Endodermal cell (in vitro differentiated cells): Measurements from ENCODE around the gene ANGPTL7. TPM values are rescaled to one million over a fixed set of nuclear protein-coding genes. Genes with fewer than 3 reads are reported as not detected.

Source experiments
- DNase-seq: peaks from one replicate; pipeline ENCODE4 v3.0.0-alpha.2; 2017
- H3K27ac ChIP-seq: 2 replicates; pipeline ENCODE4 v1.5.1; 2013; ENCODE audit warnings: mild to moderate bottlenecking, low read depth, low read length, moderate library complexity
- H3K27me3 ChIP-seq: 2 replicates; pipeline ENCODE4 v1.6.1; 2013; ENCODE audit warnings: mild to moderate bottlenecking, low read length, moderate library complexity; ENCODE audit not compliant: insufficient read depth, control insufficient read depth, poor library complexity, severe bottlenecking
- H3K36me3 ChIP-seq: 2 replicates; pipeline ENCODE4 v1.7.0; 2013; ENCODE audit warnings: mild to moderate bottlenecking, low read length, moderate library complexity; ENCODE audit not compliant: control insufficient read depth, insufficient read depth
- H3K4me1 ChIP-seq: one replicate; pipeline ENCODE4 v1.7.0; 2013; ENCODE audit warnings: low read length; ENCODE audit not compliant: control insufficient read depth, insufficient read depth
- H3K4me3 ChIP-seq: 2 replicates; pipeline ENCODE4 v1.5.1; 2013; ENCODE audit warnings: mild to moderate bottlenecking, low read length, moderate library complexity
- H3K9ac ChIP-seq: 2 replicates; pipeline ENCODE4 v1.6.1; 2013; ENCODE audit warnings: mild to moderate bottlenecking, low read length, moderate library complexity; ENCODE audit not compliant: poor library complexity, severe bottlenecking; ENCODE audit errors: extremely low read depth
- H3K9me3 ChIP-seq: 2 replicates; pipeline ENCODE4 v1.6.1; 2013; ENCODE audit warnings: mild to moderate bottlenecking, low read length, moderate library complexity; ENCODE audit not compliant: control insufficient read depth
- H3K27ac Mint-ChIP-seq: 2 replicates; pipeline ENCODE4 v1.8.0; 2020; ENCODE audit warnings: mixed read lengths
- H3K27me3 Mint-ChIP-seq: 2 replicates; pipeline ENCODE4 v1.8.0; 2021; ENCODE audit warnings: mild to moderate bottlenecking, mixed read lengths; ENCODE audit not compliant: insufficient read depth
- H3K36me3 Mint-ChIP-seq: 2 replicates; pipeline ENCODE4 v1.8.0; 2020; ENCODE audit warnings: low read depth, mixed read lengths
- H3K4me1 Mint-ChIP-seq: 2 replicates; pipeline ENCODE4 v1.8.0; 2020; ENCODE audit warnings: mixed read lengths
- H3K4me3 Mint-ChIP-seq: 2 replicates; pipeline ENCODE4 v1.8.0; 2020; ENCODE audit warnings: mild to moderate bottlenecking, moderate library complexity, mixed read lengths
- H3K9me3 Mint-ChIP-seq: 2 replicates; pipeline ENCODE4 v1.8.0; 2020; ENCODE audit warnings: mild to moderate bottlenecking, mixed read lengths
- whole genome bisulfite sequencing, 2 experiments: methylation state at CpG; one replicate each; pipeline versions ENCODE4 v1.1.5 to v1.1.7; 2013; ENCODE audit warnings: missing lambda C conversion rate in 2 of 2, mixed read lengths in 1 of 2; ENCODE audit not compliant: insufficient coverage in 1 of 2, insufficient read length in 1 of 2; 5-methylcytosine and 5-hydroxymethylcytosine counted together
- total RNA-seq, 2 donors: library from RNA; stranded (reverse); fragmentation: NEBNext Ultra II Directional in 1 of 2; extraction: Animal tissue kit (Norgen Biotek cat#: 25700) in 1 of 2; gene quantifications; 2 replicates in 1 of 2; 3 replicates in 1 of 2; pipeline ENCODE4 v1.2.1, GENCODE V29; 2021
- TF ChIP-seq, protein P1 (sequence below): fragments of 200-600 bp; sonication (generic); conservative IDR thresholded peaks from 2 replicates; pipeline ENCODE4 v1.5.0; 2021; ENCODE audit warnings: antibody characterized with exemption, mild to moderate bottlenecking

Gene ANGPTL7
- total RNA-seq, 2 donors from 2014 or later: not detected

DNA sequence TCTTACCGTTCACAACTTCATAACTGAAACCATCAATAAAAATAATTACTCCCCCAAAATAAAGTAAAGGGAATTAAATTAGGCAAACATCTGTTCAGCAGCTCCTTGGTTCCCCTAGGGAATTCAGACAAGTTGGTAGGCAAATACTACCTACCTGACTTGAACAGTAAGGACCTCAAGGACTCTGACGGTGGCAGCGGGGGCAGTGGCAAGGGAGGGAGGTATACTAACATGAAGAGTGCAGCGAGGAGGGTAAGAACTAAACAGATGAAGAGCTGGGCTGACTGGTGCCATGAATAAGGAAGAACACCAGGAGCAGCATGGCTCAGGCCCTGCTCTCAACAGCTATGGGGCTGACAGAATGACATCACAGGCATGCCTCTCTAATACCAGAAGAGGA is 40.0 kb downstream of the ANGPTL7 start:
- peaks cover 75% of the 10 kb centered on the region for H3K36me3 ChIP-seq
- H3K4me3 ChIP-seq: no peak overlapping the region
- no peak overlapping the region for H3K9ac ChIP-seq
- no peaks in the 10 kb centered on the region for H3K27me3 ChIP-seq
- no peaks in the 10 kb centered on the region for H3K9me3 Mint-ChIP-seq
- no peak for DNase-seq
- H3K4me1 ChIP-seq: peaks cover 5% of the 10 kb centered on the region
- 92 to 100% methylated on average over 2 to 4 of the region's 4 CpGs for WGBS, 2 experiments
- no peak overlapping the region for H3K27ac Mint-ChIP-seq
- H3K36me3 Mint-ChIP-seq: peaks cover 74% of the 10 kb centered on the region
- H3K9me3 ChIP-seq: no peaks in the 10 kb centered on the region
- TF ChIP-seq, protein P1, sequence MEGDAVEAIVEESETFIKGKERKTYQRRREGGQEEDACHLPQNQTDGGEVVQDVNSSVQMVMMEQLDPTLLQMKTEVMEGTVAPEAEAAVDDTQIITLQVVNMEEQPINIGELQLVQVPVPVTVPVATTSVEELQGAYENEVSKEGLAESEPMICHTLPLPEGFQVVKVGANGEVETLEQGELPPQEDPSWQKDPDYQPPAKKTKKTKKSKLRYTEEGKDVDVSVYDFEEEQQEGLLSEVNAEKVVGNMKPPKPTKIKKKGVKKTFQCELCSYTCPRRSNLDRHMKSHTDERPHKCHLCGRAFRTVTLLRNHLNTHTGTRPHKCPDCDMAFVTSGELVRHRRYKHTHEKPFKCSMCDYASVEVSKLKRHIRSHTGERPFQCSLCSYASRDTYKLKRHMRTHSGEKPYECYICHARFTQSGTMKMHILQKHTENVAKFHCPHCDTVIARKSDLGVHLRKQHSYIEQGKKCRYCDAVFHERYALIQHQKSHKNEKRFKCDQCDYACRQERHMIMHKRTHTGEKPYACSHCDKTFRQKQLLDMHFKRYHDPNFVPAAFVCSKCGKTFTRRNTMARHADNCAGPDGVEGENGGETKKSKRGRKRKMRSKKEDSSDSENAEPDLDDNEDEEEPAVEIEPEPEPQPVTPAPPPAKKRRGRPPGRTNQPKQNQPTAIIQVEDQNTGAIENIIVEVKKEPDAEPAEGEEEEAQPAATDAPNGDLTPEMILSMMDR: no peak
- H3K4me1 Mint-ChIP-seq: peaks cover 9% of the 10 kb centered on the region
- peaks cover 2% of the 10 kb centered on the region for H3K27me3 Mint-ChIP-seq
- no peak overlapping the region for H3K4me3 Mint-ChIP-seq
- no peak overlapping the region for H3K27ac ChIP-seq

DNA sequence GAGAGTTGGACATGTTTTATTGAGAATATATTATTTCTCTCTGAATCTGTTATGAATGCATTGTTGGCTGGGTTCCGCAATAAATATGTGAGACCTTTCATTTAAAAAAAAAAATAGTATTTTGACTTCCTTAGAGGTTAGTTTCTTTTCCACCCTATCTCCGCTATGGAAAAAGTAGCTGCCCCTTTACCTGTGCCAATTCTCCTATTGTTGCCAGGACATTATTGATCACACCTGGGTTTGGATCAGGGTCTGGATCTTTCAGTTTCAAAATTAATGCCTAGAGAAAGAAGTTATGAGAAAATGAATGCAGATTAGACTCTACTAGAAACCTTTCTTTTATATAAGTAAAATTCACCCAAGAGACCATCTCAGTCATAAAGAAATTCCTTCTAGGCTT is 44.1 kb downstream of the ANGPTL7 start:
- H3K9me3 ChIP-seq: no peaks in the 10 kb centered on the region
- H3K27ac ChIP-seq: no peak overlapping the region
- Mint-ChIP-seq H3K27ac (no peak overlapping the region), H3K27me3 (peaks cover 2% of the 10 kb centered on the region), H3K9me3 (no peaks in the 10 kb centered on the region), H3K36me3 (peaks cover 88% of the 10 kb centered on the region), H3K4me3 (no peak overlapping the region), H3K4me1 (no peaks in the 10 kb centered on the region)
- H3K27me3 ChIP-seq: no peaks in the 10 kb centered on the region
- no peak overlapping the region for H3K4me3 ChIP-seq
- peaks cover 94% of the 10 kb centered on the region for H3K36me3 ChIP-seq
- WGBS, 2 experiments: 89 to 100% methylated on average over 1 to 2 of the region's 2 CpGs
- no peak overlapping the region for H3K9ac ChIP-seq
- H3K4me1 ChIP-seq: no peaks in the 10 kb centered on the region
- TF ChIP-seq, protein P1: no peak
- DNase-seq: no peak

DNA sequence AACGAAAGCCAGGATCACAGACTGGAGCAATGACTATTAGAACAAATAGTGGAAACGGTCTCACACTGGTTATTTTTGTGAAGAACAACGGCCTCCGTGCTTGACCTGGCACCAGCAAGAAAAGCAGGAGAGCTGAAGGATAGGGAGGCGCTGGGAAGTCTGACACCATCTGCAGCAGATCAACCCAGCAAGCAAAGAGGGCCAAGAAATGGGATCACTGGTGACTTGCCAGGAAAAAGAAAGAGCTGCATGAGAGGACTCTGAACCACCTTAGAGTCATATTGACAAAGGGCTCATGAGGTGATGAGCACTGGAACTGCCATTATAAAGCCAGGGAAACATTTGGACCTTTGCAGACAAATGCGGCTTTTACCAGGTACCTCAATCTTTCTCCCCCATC is 48.2 kb downstream of the ANGPTL7 start:
- Histone ChIP-seq H3K4me3 (no peak overlapping the region), H3K27me3 (no peaks in the 10 kb centered on the region), H3K9ac (no peak overlapping the region), H3K9me3 (no peaks in the 10 kb centered on the region), H3K27ac (no peak overlapping the region), H3K4me1 (no peaks in the 10 kb centered on the region), H3K36me3 (peaks cover 91% of the 10 kb centered on the region)
- Mint-ChIP-seq H3K27ac (no peak overlapping the region), H3K27me3 (no peaks in the 10 kb centered on the region), H3K4me3 (no peak overlapping the region), H3K36me3 (peaks cover 81% of the 10 kb centered on the region), H3K4me1 (no peaks in the 10 kb centered on the region), H3K9me3 (no peaks in the 10 kb centered on the region)
- WGBS, 2 experiments: 94 to 96% methylated on average over 6 of the region's 6 CpGs
- DNase-seq: no peak
- TF ChIP-seq, protein P1: no peak
